Stimulated activated naive CD4-positive, alpha-beta T cell (primary cell): ENCODE results near the gene ANKRD2.
"Not testable (repeated sequence)": the region's sequence is repeated elsewhere in the genome, so short reads cannot be mapped to it uniquely, and the experiment has no call there.

Experiments
- DNase-seq, 6 experiments: peaks; one replicate each; lab custom pipeline; 2025; lab: John Stamatoyannopoulos, UW

The ANKRD2 gene

GRCh38 chr10:97571622-97572021, 957 bp upstream of the ANKRD2 start:
- no peak for DNase-seq

- no peak for DNase-seq
Observed at GRCh38 chr10:97573021-97573420, 442 bp downstream of the ANKRD2 start.

DNA sequence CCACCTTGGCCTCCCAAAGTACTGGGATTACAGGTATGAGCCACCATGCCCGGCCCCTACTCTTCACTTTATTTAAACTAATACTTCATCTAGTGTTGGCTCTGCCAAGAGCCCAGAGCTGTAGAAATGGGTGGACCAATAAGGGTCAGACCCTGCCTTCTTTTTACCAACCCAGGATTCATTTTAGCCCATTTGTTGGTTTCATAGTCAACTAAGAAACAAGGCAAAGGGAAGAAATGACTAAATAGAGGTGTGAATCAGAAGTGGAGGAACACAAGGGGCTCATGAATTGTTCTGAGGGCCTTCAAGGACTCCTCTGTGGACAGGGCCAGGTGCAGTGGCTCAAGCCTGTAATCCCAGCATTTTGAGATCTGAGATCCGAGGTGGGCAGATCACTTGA, 1.1 kb downstream of the ANKRD2 start:
- DNase-seq, result no peak

DNA sequence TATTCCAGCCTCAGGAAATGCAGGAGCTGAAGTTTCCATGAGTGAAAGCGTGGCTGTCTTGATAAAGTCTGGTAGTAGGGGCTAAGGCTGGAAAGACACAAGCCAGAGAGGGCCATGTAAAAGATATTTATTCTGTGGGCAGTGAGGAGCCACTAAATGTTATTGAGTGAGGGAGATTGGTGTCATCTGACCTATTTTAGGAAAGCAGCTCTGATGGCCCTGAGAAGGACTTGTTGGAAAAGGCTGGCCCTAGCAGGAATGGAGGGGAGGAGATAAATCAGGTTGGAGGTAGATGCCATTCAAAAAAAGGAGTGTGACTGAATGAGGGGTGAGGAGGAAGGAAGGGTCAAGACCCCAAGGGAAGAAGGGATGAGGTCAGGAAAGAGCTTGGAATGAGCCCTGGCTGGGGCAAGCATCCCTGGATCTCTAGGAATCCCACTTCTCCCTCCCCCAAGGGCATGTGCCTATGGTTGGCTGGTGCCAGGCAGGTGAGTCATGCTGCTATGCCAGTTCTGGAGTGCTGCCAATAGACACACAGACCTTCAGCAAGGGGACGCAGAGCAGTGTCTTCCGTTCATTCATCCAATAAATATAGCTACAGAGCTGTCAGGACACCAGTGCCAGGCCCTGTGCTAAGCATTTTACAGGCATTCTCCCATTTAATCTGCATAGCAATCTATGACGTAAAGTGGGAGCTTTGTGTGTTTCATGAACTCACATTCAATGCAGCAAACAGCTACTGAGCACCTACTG, 2.0 kb downstream of the ANKRD2 start:
- DNase-seq, result no peak

DNA sequence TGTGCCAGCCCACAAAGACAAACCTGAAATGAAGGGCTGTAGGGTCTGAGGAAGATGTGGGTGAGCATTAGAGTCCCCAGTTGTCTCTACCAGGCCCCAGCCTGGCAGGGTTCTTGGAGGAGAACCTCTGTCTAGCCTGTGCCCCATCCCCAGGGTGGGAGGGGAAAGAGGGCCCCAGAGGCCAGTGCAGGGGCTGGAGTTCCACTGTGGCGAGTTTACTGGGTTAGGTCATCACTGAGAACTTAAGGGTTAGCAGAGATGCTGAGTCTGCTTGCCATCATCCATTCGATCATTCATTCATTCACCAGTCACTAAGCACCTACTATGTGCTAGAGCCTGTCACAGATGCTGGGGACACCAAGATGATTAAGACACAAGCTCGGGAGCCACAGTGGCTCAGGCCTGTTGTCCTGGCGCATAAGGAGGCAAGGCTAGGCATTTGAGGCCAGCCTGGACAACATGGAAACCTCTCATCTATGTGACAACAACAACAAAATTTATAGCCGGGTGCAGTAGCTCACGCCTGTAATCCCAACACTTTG, 2.6 kb downstream of the ANKRD2 start:
- DNase-seq, result no peak

DNA sequence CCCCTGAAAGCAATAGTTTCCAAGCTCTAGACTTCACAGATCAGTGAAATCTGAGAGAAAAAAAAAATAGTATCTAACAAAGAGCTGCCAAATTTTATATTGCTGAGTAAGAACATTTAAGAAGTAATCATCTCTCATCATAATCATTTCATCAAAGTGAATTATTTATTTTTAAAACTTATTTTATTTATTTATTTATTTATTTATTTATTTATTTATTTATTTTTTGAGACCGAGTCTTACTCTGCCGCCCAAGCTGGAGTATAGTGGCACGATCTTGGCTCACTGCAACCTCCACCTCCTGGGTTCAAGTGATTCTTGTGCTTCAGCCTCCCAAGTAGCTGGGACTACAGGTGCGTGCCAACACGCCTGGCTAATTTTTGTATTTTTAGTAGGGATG, 3.9 kb downstream of the ANKRD2 start:
- not testable (repeated sequence) for DNase-seq

DNA sequence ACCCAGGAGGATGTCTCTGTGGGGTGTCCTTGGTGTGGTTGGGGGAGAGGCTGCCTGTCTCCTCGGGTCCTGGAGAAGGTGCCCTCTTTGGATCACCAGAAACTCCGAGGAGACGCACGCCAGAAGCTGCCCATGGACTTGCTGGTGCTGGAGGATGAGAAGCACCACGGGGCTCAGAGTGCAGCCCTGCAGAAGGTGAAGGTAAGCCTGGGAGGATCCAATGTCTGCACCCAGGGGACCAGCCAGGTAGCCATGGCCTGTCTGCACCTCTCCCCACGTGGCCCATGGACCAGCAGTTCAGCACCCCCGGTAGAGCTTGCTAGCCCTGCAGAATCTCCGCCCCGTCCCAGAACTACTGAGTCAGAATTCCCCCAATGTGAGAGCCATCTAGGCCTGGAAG, 5.1 kb downstream of the ANKRD2 start:
- no peak for DNase-seq

DNA sequence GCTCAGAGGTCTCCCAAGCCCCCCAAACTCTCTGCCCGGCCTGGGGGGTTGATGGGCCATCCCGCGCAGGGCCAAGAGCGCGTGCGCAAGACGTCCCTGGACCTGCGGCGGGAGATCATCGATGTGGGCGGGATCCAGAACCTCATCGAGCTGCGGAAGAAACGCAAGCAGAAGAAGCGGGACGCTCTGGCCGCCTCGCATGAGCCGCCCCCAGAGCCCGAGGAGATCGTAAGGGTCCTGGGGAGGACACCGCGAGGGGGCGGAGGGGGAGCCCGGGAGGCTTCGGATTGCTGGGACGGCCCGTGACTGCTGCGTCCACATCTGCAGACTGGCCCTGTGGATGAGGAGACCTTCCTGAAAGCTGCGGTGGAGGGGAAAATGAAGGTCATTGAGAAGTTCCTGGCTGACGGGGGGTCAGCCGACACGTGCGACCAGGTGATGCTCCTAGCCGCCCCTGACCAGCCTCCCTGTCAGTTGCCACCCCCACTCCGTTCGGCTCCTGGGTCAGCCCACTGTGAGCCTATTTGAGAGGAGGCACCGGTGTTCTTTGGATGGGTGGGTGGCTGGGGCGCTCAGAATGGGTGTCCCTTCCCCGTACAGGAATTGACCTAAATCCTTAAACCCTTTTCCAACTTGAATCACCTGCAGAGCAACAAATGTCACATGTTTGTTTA, 5.7 kb downstream of the ANKRD2 start:
- DNase-seq, result no peak

GRCh38 chr10:97580421-97581367, 8.1 kb downstream of the ANKRD2 start:
- no peak for DNase-seq

- DNase-seq, result no peak
Observed at GRCh38 chr10:97582169-97582568, 9.6 kb downstream of the ANKRD2 start.

GRCh38 chr10:97583476-97583875, 10.9 kb downstream of the ANKRD2 start:
- no peak for DNase-seq

GRCh38 chr10:97584060-97584797, 11.7 kb downstream of the ANKRD2 start, which contains the start of gene HOGA1:
TSS of gene HOGA1 (plus strand) at chr10:97584389. CDS start at chr10:97584704, 315 bp downstream.
- no peak for DNase-seq

GRCh38 chr10:97584798-97585438, 12.3 kb downstream of the ANKRD2 start:
- DNase-seq, result no peak

GRCh38 chr10:97585439-97585811, 12.8 kb downstream of the ANKRD2 start:
- no peak for DNase-seq

GRCh38 chr10:97587183-97587582, 14.6 kb downstream of the ANKRD2 start:
- DNase-seq, result no peak

DNA sequence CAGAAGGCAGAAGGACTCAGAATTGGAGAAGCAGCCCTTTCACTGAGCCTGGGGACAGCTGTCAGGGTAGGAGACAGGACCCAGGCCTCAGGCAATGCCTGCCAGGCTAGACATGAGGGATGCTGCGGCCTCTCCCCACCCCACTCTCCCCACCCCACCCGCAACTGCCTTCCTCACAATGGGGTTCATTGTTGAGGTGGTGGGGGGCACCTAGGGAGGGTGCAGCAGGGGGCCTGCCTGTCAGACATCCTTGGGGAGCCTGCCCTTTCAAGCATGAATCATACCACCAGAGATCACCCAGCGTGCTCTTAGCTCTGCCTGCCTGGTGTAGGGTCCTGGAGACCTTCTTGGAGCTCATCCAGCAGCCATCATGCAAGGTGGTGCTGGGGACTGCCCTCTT, 16.9 kb downstream of the ANKRD2 start, which contains the start of gene C10orf62:
TSS of gene C10orf62 (plus strand) at position 243 of the 400 bp plus-strand sequence. CDS start 177 bp downstream, outside the sequence.
- no peak for DNase-seq

- no peak for DNase-seq
Observed at GRCh38 chr10:97590082-97590747, 17.6 kb downstream of the ANKRD2 start.

DNA sequence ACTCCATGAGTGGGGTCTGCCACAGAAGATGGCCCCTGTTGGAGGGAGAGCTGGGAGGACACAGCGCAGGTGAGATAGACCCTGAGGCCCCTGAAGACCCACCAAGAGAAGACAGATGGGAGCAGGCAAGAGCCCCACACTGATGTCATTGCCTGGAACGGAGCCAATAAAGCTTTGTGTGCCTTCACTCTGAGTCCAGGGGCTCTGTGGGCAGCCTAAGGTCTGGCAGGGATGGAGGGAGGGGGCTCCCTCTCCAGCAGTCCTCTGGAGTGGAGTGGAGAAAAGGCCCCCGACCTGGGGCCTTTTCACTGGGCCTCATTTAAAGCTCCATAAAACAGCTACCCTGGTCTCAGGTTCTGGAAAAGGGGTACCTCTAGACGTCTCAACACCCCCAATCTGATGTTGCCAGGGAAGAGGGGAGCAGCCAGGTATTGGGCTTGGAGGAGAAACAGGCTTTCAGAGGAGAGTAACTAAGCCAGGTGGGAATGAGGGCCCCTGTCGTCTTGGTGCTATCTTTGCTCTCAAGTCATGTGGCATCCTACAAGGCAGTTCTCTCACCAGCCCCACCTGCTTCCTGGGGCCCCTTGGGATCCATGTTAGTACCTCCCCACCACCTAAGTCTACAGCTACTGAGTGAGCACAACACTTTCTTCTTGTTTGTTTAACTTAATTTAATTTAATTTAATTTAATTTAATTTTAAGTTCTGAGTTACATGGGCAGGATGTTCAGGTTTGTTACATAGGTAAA, 18.3 kb downstream of the ANKRD2 start:
- no peak for DNase-seq

- no peak for DNase-seq
Observed at GRCh38 chr10:97593421-97593820, 20.8 kb downstream of the ANKRD2 start.
